Kidney capillary endothelial cell (primary cell): Measurements from ENCODE around the gene MYO1B.

Experiments used
- DNase-seq: peaks from one replicate; pipeline ENCODE4 v3.0.0-alpha.2; 2018; ENCODE audit warnings: low spot score

The MYO1B gene

GRCh38 chr2:191299010-191299409 lies 53.8 kb downstream of the MYO1B start:
- DNase-seq: no peak

GRCh38 chr2:191299866-191300265 lies 54.7 kb downstream of the MYO1B start:
- no peak for DNase-seq

GRCh38 chr2:191301971-191302370 lies 56.8 kb downstream of the MYO1B start:
- no peak for DNase-seq

GRCh38 chr2:191302459-191303139 lies 57.4 kb downstream of the MYO1B start:
- DNase-seq: no peak

- DNase-seq: no peak
Observed at GRCh38 chr2:191303140-191304005, 58.2 kb downstream of the MYO1B start.

GRCh38 chr2:191304939-191305875 lies 60.0 kb downstream of the MYO1B start:
- no peak for DNase-seq

- no peak for DNase-seq
Observed at GRCh38 chr2:191308026-191308425, 62.8 kb downstream of the MYO1B start.

GRCh38 chr2:191311156-191311555 lies 66.0 kb downstream of the MYO1B start:
- no peak for DNase-seq

GRCh38 chr2:191311627-191312026 lies 66.4 kb downstream of the MYO1B start:
- peak; percentile 72 for DNase-seq

GRCh38 chr2:191312163-191312562 lies 67.0 kb downstream of the MYO1B start:
- DNase-seq: no peak

GRCh38 chr2:191312662-191313061 lies 67.5 kb downstream of the MYO1B start:
- no peak for DNase-seq

GRCh38 chr2:191314697-191315364 lies 69.6 kb downstream of the MYO1B start:
- no peak for DNase-seq

- no peak for DNase-seq
Observed at GRCh38 chr2:191315365-191315752, 70.2 kb downstream of the MYO1B start.

- DNase-seq: no peak
Observed at GRCh38 chr2:191316246-191316994, 71.2 kb downstream of the MYO1B start.

- DNase-seq: no peak
Observed at GRCh38 chr2:191318037-191318728, 73.0 kb downstream of the MYO1B start.

- no peak for DNase-seq
Observed at GRCh38 chr2:191318729-191319078, 73.5 kb downstream of the MYO1B start.

- DNase-seq: peak; percentile 77
Observed at GRCh38 chr2:191319186-191319585, 74.0 kb downstream of the MYO1B start.

GRCh38 chr2:191320881-191321280 lies 75.7 kb downstream of the MYO1B start:
- no peak for DNase-seq

- peak; percentile 66 for DNase-seq
Observed at GRCh38 chr2:191321861-191322662, 76.9 kb downstream of the MYO1B start.
